HepG2 (cell line): Measurements from ENCODE around the gene ZNF211.

Experiments
- CTCF ChIP-seq: sonication (generic); formaldehyde crosslinking; IDR thresholded peaks from 2 replicates; pipeline ENCODE4 v1.5.0; 2020; ENCODE audit warnings: mild to moderate bottlenecking, missing genetic modification reagents, moderate library complexity
- KDM4B ChIP-seq: sonication (generic); formaldehyde crosslinking; IDR thresholded peaks from 2 replicates; pipeline ENCODE4 v1.4.0; 2020; ENCODE audit warnings: missing genetic modification reagents
- SIN3A ChIP-seq: IDR thresholded peaks from 2 replicates; pipeline ENCODE4 v1.6.1; 2011; ENCODE audit warnings: low read depth, mild to moderate bottlenecking, control low read depth, low read length, borderline replicate concordance
- TAF1 ChIP-seq: sonication (generic); formaldehyde crosslinking; IDR thresholded peaks from 2 replicates; pipeline ENCODE4 v1.4.0; 2020; ENCODE audit warnings: missing genetic modification reagents
- ZBTB37 ChIP-seq: sonication (generic); formaldehyde crosslinking; IDR thresholded peaks from 2 replicates; pipeline ENCODE4 v1.4.0; 2020; ENCODE audit warnings: mild to moderate bottlenecking, missing genetic modification reagents
- ZFP36L1 ChIP-seq: sonication (generic); formaldehyde crosslinking; IDR thresholded peaks from 2 replicates; pipeline ENCODE4 v1.8.0; 2022; ENCODE audit warnings: mild to moderate bottlenecking, missing genetic modification reagents, moderate library complexity
- ZNF263 ChIP-seq: sonication (generic); formaldehyde crosslinking; IDR thresholded peaks from 2 replicates; pipeline ENCODE4 v1.4.0; 2020; ENCODE audit warnings: missing genetic modification reagents
- ZSCAN29 ChIP-seq: sonication (generic); formaldehyde crosslinking; conservative IDR thresholded peaks from 2 replicates; pipeline ENCODE4 v1.4.0; 2020; ENCODE audit warnings: mild to moderate bottlenecking, missing genetic modification reagents
- TF ChIP-seq, protein P1 (sequence below): sonication (generic); formaldehyde crosslinking; IDR thresholded peaks from 2 replicates; pipeline ENCODE4 v1.5.0; 2020; ENCODE audit warnings: missing genetic modification reagents
- TF ChIP-seq, protein P2 (sequence below): sonication (generic); formaldehyde crosslinking; IDR thresholded peaks from 2 replicates; pipeline ENCODE4 v1.4.0; 2020; ENCODE audit warnings: missing genetic modification reagents

DNA sequence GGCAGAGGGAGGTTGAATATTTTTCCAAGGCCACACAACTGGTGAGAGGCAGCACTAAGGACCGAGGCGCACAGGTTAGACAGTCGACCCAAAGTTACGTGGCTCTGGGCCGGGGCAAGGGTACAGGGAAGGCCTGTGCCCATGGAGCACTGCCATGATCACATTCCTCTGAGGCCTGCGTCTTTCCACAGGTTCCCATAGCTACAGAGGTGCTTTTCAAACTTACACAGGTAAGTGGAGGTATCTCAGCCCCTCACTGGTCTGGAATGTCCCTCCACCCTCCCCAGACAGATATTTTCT is 814 bp downstream of the ZNF211 start:
- no peak for TF ChIP-seq CTCF
- no peak for TF ChIP-seq ZSCAN29
- no peak for TF ChIP-seq ZFP36L1 (CRISPR knock-in tag)
- no peak for TF ChIP-seq ZBTB37 (CRISPR knock-in tag)
- TF ChIP-seq, protein P1, sequence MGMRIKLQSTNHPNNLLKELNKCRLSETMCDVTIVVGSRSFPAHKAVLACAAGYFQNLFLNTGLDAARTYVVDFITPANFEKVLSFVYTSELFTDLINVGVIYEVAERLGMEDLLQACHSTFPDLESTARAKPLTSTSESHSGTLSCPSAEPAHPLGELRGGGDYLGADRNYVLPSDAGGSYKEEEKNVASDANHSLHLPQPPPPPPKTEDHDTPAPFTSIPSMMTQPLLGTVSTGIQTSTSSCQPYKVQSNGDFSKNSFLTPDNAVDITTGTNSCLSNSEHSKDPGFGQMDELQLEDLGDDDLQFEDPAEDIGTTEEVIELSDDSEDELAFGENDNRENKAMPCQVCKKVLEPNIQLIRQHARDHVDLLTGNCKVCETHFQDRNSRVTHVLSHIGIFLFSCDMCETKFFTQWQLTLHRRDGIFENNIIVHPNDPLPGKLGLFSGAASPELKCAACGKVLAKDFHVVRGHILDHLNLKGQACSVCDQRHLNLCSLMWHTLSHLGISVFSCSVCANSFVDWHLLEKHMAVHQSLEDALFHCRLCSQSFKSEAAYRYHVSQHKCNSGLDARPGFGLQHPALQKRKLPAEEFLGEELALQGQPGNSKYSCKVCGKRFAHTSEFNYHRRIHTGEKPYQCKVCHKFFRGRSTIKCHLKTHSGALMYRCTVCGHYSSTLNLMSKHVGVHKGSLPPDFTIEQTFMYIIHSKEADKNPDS (CRISPR knock-in tag) = no peak
- no peak for TF ChIP-seq SIN3A
- TF ChIP-seq, protein P2, sequence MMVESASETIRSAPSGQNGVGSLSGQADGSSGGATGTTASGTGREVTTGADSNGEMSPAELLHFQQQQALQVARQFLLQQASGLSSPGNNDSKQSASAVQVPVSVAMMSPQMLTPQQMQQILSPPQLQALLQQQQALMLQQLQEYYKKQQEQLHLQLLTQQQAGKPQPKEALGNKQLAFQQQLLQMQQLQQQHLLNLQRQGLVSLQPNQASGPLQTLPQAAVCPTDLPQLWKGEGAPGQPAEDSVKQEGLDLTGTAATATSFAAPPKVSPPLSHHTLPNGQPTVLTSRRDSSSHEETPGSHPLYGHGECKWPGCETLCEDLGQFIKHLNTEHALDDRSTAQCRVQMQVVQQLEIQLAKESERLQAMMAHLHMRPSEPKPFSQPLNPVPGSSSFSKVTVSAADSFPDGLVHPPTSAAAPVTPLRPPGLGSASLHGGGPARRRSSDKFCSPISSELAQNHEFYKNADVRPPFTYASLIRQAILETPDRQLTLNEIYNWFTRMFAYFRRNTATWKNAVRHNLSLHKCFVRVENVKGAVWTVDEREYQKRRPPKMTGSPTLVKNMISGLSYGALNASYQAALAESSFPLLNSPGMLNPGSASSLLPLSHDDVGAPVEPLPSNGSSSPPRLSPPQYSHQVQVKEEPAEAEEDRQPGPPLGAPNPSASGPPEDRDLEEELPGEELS = no peak
- TF ChIP-seq ZNF263 = no peak
- no peak for TF ChIP-seq KDM4B (CRISPR knock-in tag)
- no peak for TF ChIP-seq TAF1 (CRISPR knock-in tag)
